ENCODE results near the gene PLCD3. TPM values are rescaled to one million over a fixed set of nuclear protein-coding genes. Genes with fewer than 3 reads are reported as not detected.

Gene PLCD3
- total and polyA plus RNA-seq, 10 of the 15 experiments (the other 5 are each of a cell fraction or from before 2014, with no cell fraction given): 0.02 to 1.6 (median 0.44) TPM

- TF ChIP-seq SKIL (IDR thresholded peaks at IDR 0.05; ENCODE audit: low read depth, poor library complexity, severe bottlenecking) (no peak), SMARCA5 (IDR thresholded peaks at IDR 0.05) (no peak), RFX5 (IDR thresholded peaks at IDR 0.05; ENCODE audit: low read depth, low read length) (no peak), HCFC1 (IDR thresholded peaks at IDR 0.05; ENCODE audit: low read length) (no peak)
Measured at GRCh38 chr17:45103269-45103795, 29.0 kb downstream of the PLCD3 start (continued).

- SMC1A ChIA-PET (ENCODE audit: uncharacterized antibody, unreplicated experiment): no interaction called here
- H3K9me3 ChIP-seq (replicated peaks; ENCODE audit: control insufficient read depth, insufficient read depth, low read length): no peaks in the 10 kb centered on the region
- RAD21 ChIA-PET (ENCODE audit: unreplicated experiment): no interaction called here
- no peaks in the 10 kb centered on the region for H3K27me3 ChIP-seq (replicated peaks in 1 of 2; ENCODE audit: control insufficient read depth in 2 of 2, insufficient read depth in 2 of 2, low read length in 1 of 2)
- H3K27ac ChIP-seq (ENCODE audit: control insufficient read depth, insufficient read depth): no peak overlapping the region
- DNase-seq (ENCODE audit: low read depth, low spot score): no peak
- H4K20me1 ChIP-seq (ENCODE audit: control insufficient read depth, insufficient read depth): peaks cover 3% of the 10 kb centered on the region; the same call in 1 of the 2 replicates
- no peak overlapping the region for H3K4me2 ChIP-seq (ENCODE audit: control insufficient read depth, insufficient read depth)
- CTCF ChIA-PET: interaction anchor here (1.0 to 1.7 kb wide), 2 partner anchors 95 to 183 kb away, joined by 3 to 5 read pairs; no protein-coding TSS in a partner anchor
- peaks cover 55 to 61% of the 10 kb centered on the region in 2 experiments for H3K36me3 ChIP-seq (ENCODE audit: control insufficient read depth in 2 of 2, insufficient read depth in 2 of 2, low read length in 1 of 2)
- ATAC-seq: no peak
- H3K4me1 ChIP-seq (ENCODE audit: control insufficient read depth, insufficient read depth, low read length): no peaks in the 10 kb centered on the region
- FAIRE-seq: no peak
- H3K4me3 ChIP-seq: no peak overlapping the region
- 91% methylated on average over 9 of the region's 9 CpGs for WGBS (ENCODE audit: insufficient coverage, insufficient replicate concordance, low lambda C conversion rate, missing lambda C conversion rate)
- intact Hi-C loops (cut with micrococcal nuclease; ENCODE audit: unreplicated experiment): no loop called here
- no peak overlapping the region for H3K9ac ChIP-seq (ENCODE audit: control insufficient read depth, insufficient read depth, low read length)
- no TSS peak for BruUV-seq (replicated peaks)
- no peaks in the 10 kb centered on the region for H3K79me2 ChIP-seq (ENCODE audit: control insufficient read depth, insufficient read depth, low read length)
- in situ Hi-C loops (cut with MboI): loop anchor here (10.0 kb wide), 1 partner anchor 178 kb away; no protein-coding TSS in a partner anchor
- H2AFZ ChIP-seq (ENCODE audit: control insufficient read depth, low read depth, low read length): no peak overlapping the region
- POLR2A ChIA-PET: no interaction called here
- TF ChIP-seq POU2F2 (IDR thresholded peaks at IDR 0.05; ENCODE audit: borderline replicate concordance, low read depth, low read length) (no peak), BCLAF1 (IDR thresholded peaks at IDR 0.05) (no peak), ZNF217 (IDR thresholded peaks at IDR 0.05) (no peak), CEBPZ (IDR thresholded peaks at IDR 0.05; ENCODE audit: low read depth, low read length) (no peak), YBX1 (IDR thresholded peaks at IDR 0.05) (no peak), MLLT1 (IDR thresholded peaks at IDR 0.05) (no peak), PML (IDR thresholded peaks at IDR 0.05; ENCODE audit: low read length) (no peak), ESRRA (IDR thresholded peaks at IDR 0.05; ENCODE audit: low read length) (no peak), TAF1 (IDR thresholded peaks at IDR 0.05; ENCODE audit: borderline replicate concordance, low read depth, low read length) (no peak)
Measured at GRCh38 chr17:45102856-45103255, 29.5 kb downstream of the PLCD3 start.
